Esophagus squamous epithelium (tissue), 4 donors: ENCODE data around the gene PTPDC1.

Experiments used
- CTCF ChIP-seq, 6 experiments: fragments of 450-650 bp in 4 of 6; fragments of 200-600 bp in 2 of 6; sonication (generic) in 2 of 6; IDR thresholded peaks; one replicate each; pipeline ENCODE4 v1.5.1; 2016 to 2019; ENCODE audit warnings: antibody characterized with exemption in 6 of 6, mild to moderate bottlenecking in 4 of 6, moderate library complexity in 4 of 6
- POLR2A ChIP-seq, 4 donors: fragments of 450-650 bp; IDR thresholded peaks; one replicate each; pipeline ENCODE4 v1.6.1; 2017; ENCODE audit warnings: antibody characterized with exemption in 4 of 4, mild to moderate bottlenecking in 4 of 4, moderate library complexity in 3 of 4

- TF ChIP-seq POLR2A (IDR thresholded peaks at IDR 0.05) (no peak), CTCF (IDR thresholded peaks at IDR 0.05) (no peak)
Measured at GRCh38 chr9:94078086-94078485, 6.2 kb upstream of the PTPDC1 start.
